ENCODE measurements around the gene SLC35E1.

DNA sequence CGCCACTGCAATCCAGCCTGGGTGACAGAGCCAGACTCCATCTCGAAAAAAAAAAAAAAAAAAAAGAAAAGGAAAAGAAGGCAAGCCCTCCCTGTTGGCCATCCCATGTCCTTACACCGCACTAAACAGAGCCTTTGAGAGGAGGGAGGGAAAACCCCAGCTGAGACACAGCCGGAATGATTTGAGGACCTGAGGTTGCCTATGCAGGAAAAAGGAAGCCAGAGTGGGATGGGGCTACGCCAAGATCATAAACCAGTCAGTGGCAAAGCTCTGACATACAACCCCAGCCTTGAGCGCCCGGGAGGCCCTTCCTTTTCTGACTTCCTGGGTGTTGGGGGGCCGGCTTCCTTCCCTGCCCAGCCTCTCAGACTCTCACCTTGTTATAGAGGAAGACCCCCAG is 17.4 kb downstream of the SLC35E1 start:
- no peak for TF ChIP-seq CTCF (IDR thresholded peaks at IDR 0.05)
- TF ChIP-seq POLR2AphosphoS5 (IDR thresholded peaks at IDR 0.05), result no peak
- TF ChIP-seq POLR2A (IDR thresholded peaks at IDR 0.05), result no peak

All from breast epithelium (tissue), 3 donors.